G401.6 (cell line): ENCODE measurements around the gene LSM14B.
"Not testable (repeated sequence)": the region's sequence is repeated elsewhere in the genome, so short reads cannot be mapped to it uniquely, and the experiment has no call there.

Experiments
- FAIRE-seq: peaks from 2 replicates; lab custom pipeline; 2012; peaks lifted over from hg19 to GRCh38; lab: Jason Lieb, UNC

LSM14B gene

GRCh38 chr20:62147528-62147927 lies 25.3 kb downstream of the LSM14B start:
- FAIRE-seq = no peak

DNA sequence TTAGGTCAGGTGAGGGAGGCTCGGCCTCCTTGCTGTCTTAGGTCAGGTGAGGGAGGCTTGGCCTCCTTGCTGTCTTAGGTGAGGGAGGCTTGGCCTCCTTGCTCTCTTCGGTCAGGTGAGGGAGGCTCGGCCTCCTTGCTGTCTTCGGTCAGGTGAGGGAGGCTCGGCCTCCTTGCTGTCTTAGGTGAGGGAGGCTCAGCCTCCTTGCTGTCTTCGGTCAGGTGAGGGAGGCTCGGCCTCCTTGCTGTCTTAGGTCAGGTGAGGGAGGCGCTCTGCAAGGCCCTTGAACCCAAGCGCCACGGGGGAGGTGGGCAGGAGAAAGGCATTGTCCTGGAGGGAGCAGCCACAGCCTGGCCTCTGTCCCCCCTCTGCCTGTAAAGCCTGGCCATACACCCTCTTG lies 26.1 kb downstream of the LSM14B start:
- FAIRE-seq = not testable (repeated sequence)

GRCh38 chr20:62148908-62149314 lies 26.6 kb downstream of the LSM14B start:
- FAIRE-seq = no peak

DNA sequence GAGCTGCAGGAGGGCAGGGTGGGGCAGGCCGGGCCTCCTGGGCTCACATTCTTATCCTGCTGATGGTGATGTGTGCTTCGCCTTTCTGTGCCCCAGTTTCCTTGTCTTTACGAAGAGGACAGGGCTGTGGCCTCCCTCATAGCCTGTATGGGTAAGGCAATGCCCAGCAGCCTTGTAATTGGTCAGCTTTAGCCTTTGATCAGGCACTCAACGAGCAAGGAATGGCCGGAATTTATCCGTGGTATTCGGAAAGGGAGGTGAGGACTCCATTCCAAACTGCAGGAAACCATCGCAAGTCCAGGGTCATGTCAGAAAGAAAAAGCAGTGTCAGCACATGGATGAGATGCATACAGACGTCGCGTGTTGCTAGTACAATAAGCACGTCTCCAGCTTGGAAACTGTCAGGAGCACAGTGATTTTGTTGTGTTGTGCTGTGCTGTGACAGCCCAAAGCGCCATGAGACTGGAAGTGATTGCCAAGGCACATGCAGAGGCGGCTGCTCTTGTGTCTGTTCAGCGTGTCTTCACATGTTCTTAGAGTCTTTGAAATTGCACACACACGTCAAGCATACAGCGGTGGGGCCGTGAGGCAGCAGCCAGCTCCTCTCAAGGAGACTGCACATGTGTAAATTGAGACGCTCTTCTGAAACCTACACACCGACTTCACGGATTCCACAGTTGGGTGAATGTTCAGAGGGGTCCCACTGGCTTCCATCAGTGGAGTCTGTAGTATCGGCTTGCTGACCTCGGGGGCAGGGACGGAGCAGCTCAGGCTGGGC lies 27.4 kb downstream of the LSM14B start:
- no peak for FAIRE-seq

DNA sequence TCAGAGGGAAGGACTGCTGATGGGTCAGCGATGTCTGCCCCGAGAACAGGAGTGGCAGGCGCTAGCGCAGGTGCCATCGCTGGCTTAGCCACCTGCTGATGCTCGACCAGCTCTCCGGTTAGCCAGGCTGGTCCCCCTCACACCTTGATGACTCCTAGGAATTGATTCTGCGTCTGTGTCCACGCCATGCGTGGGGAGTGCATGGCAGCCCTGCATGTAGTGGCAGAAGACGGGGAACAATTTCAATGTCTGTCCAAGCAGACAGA lies 28.0 kb downstream of the LSM14B start:
- FAIRE-seq = no peak

- FAIRE-seq = no peak
Observed at GRCh38 chr20:62151225-62151624, 28.9 kb downstream of the LSM14B start.

GRCh38 chr20:62151835-62152364 lies 29.6 kb downstream of the LSM14B start:
- no peak for FAIRE-seq

DNA sequence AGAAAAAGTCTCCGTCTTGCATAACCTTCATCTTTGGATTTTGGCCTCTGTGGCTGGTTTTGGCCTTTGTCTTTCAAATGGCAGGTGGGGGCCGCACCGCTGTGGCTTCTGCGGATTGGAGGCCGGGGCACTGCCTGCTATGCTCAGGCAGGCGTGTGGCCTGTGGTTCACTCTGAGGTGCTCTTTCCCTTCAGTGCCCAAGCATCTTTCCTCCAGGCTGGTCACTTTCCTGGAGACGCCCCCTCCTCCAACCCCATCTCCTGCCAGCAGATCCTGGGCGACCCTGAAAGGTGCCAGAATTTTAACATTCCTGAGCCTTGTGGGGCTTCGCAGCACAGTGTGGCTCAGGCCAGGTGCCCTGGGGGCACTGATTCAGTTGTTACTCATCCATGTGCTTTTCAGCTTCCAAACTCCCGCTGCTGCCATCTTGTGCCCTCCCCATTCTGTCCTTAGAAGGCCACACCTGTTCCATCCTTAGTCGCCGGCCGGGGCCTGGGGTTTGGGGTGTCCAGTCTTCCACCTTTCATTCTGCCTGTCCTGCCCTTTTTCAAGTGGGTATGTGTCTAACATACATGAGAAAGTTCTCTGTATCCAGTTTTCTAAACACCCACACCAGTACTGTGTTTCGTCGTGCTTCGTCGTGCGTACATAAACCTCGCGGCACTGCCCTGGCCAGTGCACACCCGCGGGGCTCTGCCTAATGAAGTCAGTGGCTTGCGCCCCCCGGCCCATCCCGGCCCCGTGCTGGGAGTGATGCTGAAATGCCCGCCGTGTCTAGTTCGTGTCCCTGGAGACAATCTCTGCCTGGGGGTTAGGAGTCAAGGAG lies 33.4 kb downstream of the LSM14B start:
- no peak for FAIRE-seq

GRCh38 chr20:62156254-62156556 lies 33.9 kb downstream of the LSM14B start:
- no peak for FAIRE-seq

- FAIRE-seq = no peak
Observed at GRCh38 chr20:62156592-62157386, 34.5 kb downstream of the LSM14B start.

- FAIRE-seq = no peak
Observed at GRCh38 chr20:62157387-62158087, 35.3 kb downstream of the LSM14B start.

- FAIRE-seq = no peak
Observed at GRCh38 chr20:62158088-62158400, 35.8 kb downstream of the LSM14B start.

GRCh38 chr20:62158541-62158940 lies 36.3 kb downstream of the LSM14B start:
- FAIRE-seq = no peak

GRCh38 chr20:62159052-62159451 lies 36.8 kb downstream of the LSM14B start:
- no peak for FAIRE-seq

GRCh38 chr20:62159839-62160238 lies 37.6 kb downstream of the LSM14B start:
- no peak for FAIRE-seq

DNA sequence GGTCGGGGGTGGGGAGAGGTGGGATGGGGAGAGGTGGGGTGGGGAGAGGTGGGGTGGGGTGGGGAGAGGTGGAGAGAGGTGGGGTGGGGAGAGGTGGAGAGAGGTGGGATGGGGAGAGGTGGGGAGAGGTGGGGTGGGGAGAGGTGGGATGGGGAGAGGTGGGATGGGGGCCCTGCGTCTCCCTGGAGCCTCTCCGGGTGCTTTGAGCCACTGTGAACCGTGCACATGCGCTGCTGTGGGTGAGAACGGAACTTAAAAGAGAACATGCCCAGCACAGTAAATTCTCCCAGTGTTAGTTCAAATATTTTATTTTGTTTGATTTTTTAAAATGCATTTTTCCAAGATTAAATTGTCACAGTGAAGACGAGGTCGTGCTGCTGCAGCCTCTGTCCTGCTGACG lies 38.0 kb downstream of the LSM14B start:
- FAIRE-seq = no peak

DNA sequence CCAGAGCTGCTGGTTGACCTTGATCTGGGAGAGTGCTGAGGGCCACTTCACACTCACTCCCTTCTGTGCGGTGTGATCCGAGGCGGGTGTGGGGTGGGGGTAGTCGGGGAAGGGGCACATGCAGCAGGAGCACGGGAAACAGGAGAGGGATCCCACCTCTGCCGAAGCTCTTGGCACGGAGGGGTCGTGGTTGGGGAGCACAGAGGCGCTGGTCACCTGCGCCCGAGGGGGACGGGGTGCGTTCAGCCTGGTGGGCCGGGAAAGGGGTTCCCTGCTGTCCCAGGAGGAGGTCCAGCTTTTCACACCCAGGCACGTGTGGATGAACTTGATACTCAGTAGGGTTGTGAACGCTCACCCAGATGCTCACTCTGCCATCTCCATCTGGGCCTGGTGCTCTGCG lies 38.6 kb downstream of the LSM14B start:
- no peak for FAIRE-seq

GRCh38 chr20:62161347-62161746 lies 39.1 kb downstream of the LSM14B start:
- FAIRE-seq = no peak

- FAIRE-seq = no peak
Observed at GRCh38 chr20:62162765-62163484, 40.6 kb downstream of the LSM14B start.

DNA sequence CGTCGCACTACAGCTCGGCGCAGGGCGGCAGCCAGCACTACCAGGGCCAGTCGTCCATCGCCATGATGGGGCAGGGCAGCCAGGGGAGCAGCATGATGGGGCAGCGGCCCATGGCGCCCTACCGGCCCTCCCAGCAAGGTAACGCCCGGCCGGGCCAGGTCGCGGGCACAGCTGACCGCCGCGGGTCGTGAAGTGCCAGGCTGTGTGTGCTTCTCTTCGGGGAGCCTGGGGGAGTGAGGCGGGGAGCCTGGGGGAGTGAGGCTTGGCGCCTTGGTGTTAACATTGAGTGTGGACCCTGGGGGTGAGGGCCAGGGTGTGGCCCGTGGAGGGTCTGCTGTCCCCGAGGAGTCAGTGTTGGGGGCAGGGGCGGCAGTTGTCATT lies 41.2 kb downstream of the LSM14B start:
- no peak for FAIRE-seq

GRCh38 chr20:62163986-62164762 lies 41.9 kb downstream of the LSM14B start:
- no peak for FAIRE-seq
